Lower leg skin (tissue), 4 donors: ENCODE measurements around the gene INPP5B. TPM values are rescaled to one million over a fixed set of nuclear protein-coding genes. Genes with fewer than 3 reads are reported as not detected.
"Not testable (repeated sequence)": the region's sequence is repeated elsewhere in the genome, so short reads cannot be mapped to it uniquely, and the experiment has no call there.

Source experiments
- DNase-seq, 2 donors: peaks; one replicate each; pipeline ENCODE4 v3.0.0-alpha.2; 2019; ENCODE audit warnings: low spot score in 2 of 2
- H3K4me3 ChIP-seq: fragments of 200-600 bp; sonication (generic); 2 replicates; pipeline ENCODE4 v1.5.1; 2017; ENCODE audit warnings: mild to moderate bottlenecking, low read depth; ENCODE audit not compliant: poor library complexity, severe bottlenecking
- CTCF ChIP-seq, 3 donors: fragments of 450-650 bp; IDR thresholded peaks; one replicate each; pipeline ENCODE4 v1.5.1; 2016; ENCODE audit warnings: antibody characterized with exemption in 3 of 3, mild to moderate bottlenecking in 3 of 3, moderate library complexity in 2 of 3
- POLR2A ChIP-seq, 2 donors: fragments of 450-650 bp; IDR thresholded peaks; one replicate each; pipeline ENCODE4 v1.6.1; 2016 to 2017; ENCODE audit warnings: antibody characterized with exemption in 2 of 2, mild to moderate bottlenecking in 1 of 2, moderate library complexity in 1 of 2
- WGBS, 2 donors: methylation state at CpG; one replicate each; pipeline ENCODE4 v1.1.5; 2018; 5-methylcytosine and 5-hydroxymethylcytosine counted together
- intact Hi-C: fragments of 100-400 bp; cut with DNase I; formaldehyde crosslinking; loops from one replicate; pipeline ENCODE4 v1.15.0; 2023; ENCODE audit warnings: low total_unique reads
- total RNA-seq, 4 donors: library from RNA; depleted of rRNA; stranded (reverse); fragments of >200 nt; gene quantifications; one replicate each; pipeline ENCODE4 v1.1.0, GENCODE V29; 2016

The INPP5B gene
- total RNA-seq, 4 donors from 2014 or later = 12.9 to 23.3 (median 18.7) TPM

GRCh38 chr1:37901893-37902225, 45.0 kb downstream of the INPP5B start:
- WGBS, 2 donors = 91 to 94% methylated on average over 6 of the region's 6 CpGs
- intact Hi-C loops = no loop called here
- TF ChIP-seq POLR2A (IDR thresholded peaks at IDR 0.05) = no peak
- no peak for TF ChIP-seq CTCF (IDR thresholded peaks at IDR 0.05)
- no peak for DNase-seq
- no peak overlapping the region for H3K4me3 ChIP-seq

- TF ChIP-seq CTCF (IDR thresholded peaks at IDR 0.05) = no peak
- TF ChIP-seq POLR2A (IDR thresholded peaks at IDR 0.05) = no peak
- H3K4me3 ChIP-seq = no peak overlapping the region
- no peak for DNase-seq
- intact Hi-C loops = no loop called here
- WGBS, 2 donors = 84 to 89% methylated on average over 8 of the region's 8 CpGs
Observed at GRCh38 chr1:37901191-37901892, 45.5 kb downstream of the INPP5B start.

GRCh38 chr1:37897563-37897962, 49.3 kb downstream of the INPP5B start:
- DNase-seq, intact Hi-C loops, H3K4me3 ChIP-seq: not testable (repeated sequence)
- WGBS, 2 donors = 99 to 100% methylated on average over 3 of the region's 3 CpGs

GRCh38 chr1:37893673-37894072, 53.2 kb downstream of the INPP5B start:
- H3K4me3 ChIP-seq = no peak overlapping the region
- DNase-seq = no peak
- 90 to 99% methylated on average over 2 of the region's 2 CpGs for WGBS, 2 donors
- no peak for TF ChIP-seq POLR2A (IDR thresholded peaks at IDR 0.05)
- no peak for TF ChIP-seq CTCF (IDR thresholded peaks at IDR 0.05)
- intact Hi-C loops = no loop called here

GRCh38 chr1:37892151-37893047, 54.5 kb downstream of the INPP5B start:
- DNase-seq = peak in 1 of 2 donors; percentile 2
- no peak overlapping the region for H3K4me3 ChIP-seq
- no peak for TF ChIP-seq CTCF (IDR thresholded peaks at IDR 0.05)
- TF ChIP-seq POLR2A (IDR thresholded peaks at IDR 0.05) = no peak
- intact Hi-C loops = no loop called here
- WGBS, 2 donors = 80 to 85% methylated on average over 5 of the region's 5 CpGs

GRCh38 chr1:37890378-37891014, 56.4 kb downstream of the INPP5B start:
- H3K4me3 ChIP-seq = no peak overlapping the region
- WGBS, 2 donors = 40 to 42% methylated on average over 4 of the region's 4 CpGs
- TF ChIP-seq POLR2A (IDR thresholded peaks at IDR 0.05) = no peak
- no peak for TF ChIP-seq CTCF (IDR thresholded peaks at IDR 0.05)
- intact Hi-C loops = no loop called here
- DNase-seq = no peak
